Liver (tissue), 9 donors: ENCODE data around the gene C1QTNF1. TPM values are rescaled to one million over a fixed set of nuclear protein-coding genes. Genes with fewer than 3 reads are reported as not detected.

ENCODE experiments used
- DNase-seq: peaks from one replicate; pipeline ENCODE4 v3.0.0-alpha.2; 2017; ENCODE audit warnings: low spot score
- H3K27ac ChIP-seq, 2 donors: one replicate each; pipeline ENCODE4 v1.7.0; 2013; ENCODE audit warnings: inconsistent platforms in 2 of 2, low read length in 2 of 2, control low read depth in 1 of 2, low read depth in 1 of 2, mild to moderate bottlenecking in 1 of 2
- H3K27me3 ChIP-seq, 4 donors: one replicate each; pipeline versions ENCODE4 v1.6.1 to v1.7.0; 2013; ENCODE audit warnings: low read length in 3 of 4, inconsistent platforms in 1 of 4, mild to moderate bottlenecking in 1 of 4, moderate library complexity in 1 of 4; ENCODE audit not compliant: control insufficient read depth in 4 of 4, insufficient read depth in 4 of 4
- H3K36me3 ChIP-seq, 4 donors: one replicate each; pipeline versions ENCODE4 v1.6.1 to v1.7.0; 2013; ENCODE audit warnings: low read length in 3 of 4, mild to moderate bottlenecking in 3 of 4, low read depth in 1 of 4, moderate library complexity in 1 of 4; ENCODE audit not compliant: control insufficient read depth in 4 of 4, insufficient read depth in 3 of 4
- H3K4me1 ChIP-seq, 4 donors: one replicate each; pipeline versions ENCODE4 v1.6.1 to v1.7.0; 2013; ENCODE audit warnings: low read length in 3 of 4, mild to moderate bottlenecking in 3 of 4, moderate library complexity in 1 of 4; ENCODE audit not compliant: control insufficient read depth in 4 of 4, insufficient read depth in 4 of 4
- H3K4me3 ChIP-seq, 3 donors: one replicate each; pipeline versions ENCODE4 v1.6.1 to v1.7.0; 2013; ENCODE audit warnings: low read length in 3 of 3, control low read depth in 1 of 3, low read depth in 1 of 3, mild to moderate bottlenecking in 1 of 3
- H3K9ac ChIP-seq, 2 donors: one replicate each; pipeline ENCODE4 v1.7.0; 2013; ENCODE audit warnings: low read length in 2 of 2, mild to moderate bottlenecking in 2 of 2, moderate library complexity in 2 of 2, control low read depth in 1 of 2, low read depth in 1 of 2
- H3K9me3 ChIP-seq, 4 donors: one replicate each; pipeline versions ENCODE4 v1.6.1 to v1.7.0; 2013; ENCODE audit warnings: low read length in 3 of 4; ENCODE audit not compliant: control insufficient read depth in 4 of 4
- EGR1 ChIP-seq, 2 donors: IDR thresholded peaks; 2 replicates each; pipeline ENCODE4 v1.6.1; 2016 to 2018; ENCODE audit warnings: antibody characterized with exemption in 2 of 2, low read depth in 2 of 2
- FOXA1 ChIP-seq: IDR thresholded peaks from 2 replicates; pipeline ENCODE4 v1.6.1; 2016; ENCODE audit warnings: antibody characterized with exemption
- FOXA2 ChIP-seq: IDR thresholded peaks from 2 replicates; pipeline ENCODE4 v1.6.1; 2016; ENCODE audit warnings: antibody characterized with exemption
- GABPA ChIP-seq, 2 donors: IDR thresholded peaks in 1 of 2; conservative IDR thresholded peaks in 1 of 2; 2 replicates each; pipeline ENCODE4 v1.6.1; 2016; ENCODE audit warnings: antibody characterized with exemption in 2 of 2, mild to moderate bottlenecking in 1 of 2, moderate library complexity in 1 of 2
- JUND ChIP-seq, 2 donors: IDR thresholded peaks; 2 replicates each; pipeline ENCODE4 v1.6.1; 2016; ENCODE audit warnings: antibody characterized with exemption in 2 of 2
- RAD21 ChIP-seq, 2 donors: IDR thresholded peaks; 2 replicates each; pipeline ENCODE4 v1.6.1; 2016; ENCODE audit warnings: antibody characterized with exemption in 2 of 2, mild to moderate bottlenecking in 2 of 2
- RXRA ChIP-seq, 2 donors: IDR thresholded peaks; 2 replicates each; pipeline ENCODE4 v1.6.1; 2017 to 2018; ENCODE audit warnings: antibody characterized with exemption in 2 of 2, mild to moderate bottlenecking in 1 of 2
- SP1 ChIP-seq: IDR thresholded peaks from 2 replicates; pipeline ENCODE4 v1.6.1; 2018; ENCODE audit warnings: antibody characterized with exemption, mild to moderate bottlenecking
- YY1 ChIP-seq: IDR thresholded peaks from 2 replicates; pipeline ENCODE4 v1.6.1; 2016; ENCODE audit warnings: antibody characterized with exemption, mild to moderate bottlenecking
- WGBS: extraction: QIAGEN DNeasy Blood & Tissue Kit; methylation state at CpG from one replicate; pipeline ENCODE4 v1.1.7; 2013; 5-methylcytosine and 5-hydroxymethylcytosine counted together
- polyA plus RNA-seq, 2 donors: library from polyadenylated mRNA; stranded (reverse) in 1 of 2; unstranded in 1 of 2; fragments of 200-250 nt in 1 of 2; fragments of >200 nt in 1 of 2; fragmentation: Nextera tagmentation in 1 of 2; extraction: Ambion mirVana in 1 of 2; gene quantifications; one replicate each; pipeline versions ENCODE4 v1.2.1 to v1.2.3, GENCODE V29; 2013 to 2015
- total RNA-seq, 2 donors: library from RNA; depleted of rRNA; stranded (reverse); fragments of >200 nt; gene quantifications; one replicate each; pipeline ENCODE4 v1.2.3, GENCODE V29; 2014
- TF ChIP-seq, protein P1 (sequence below): IDR thresholded peaks from 2 replicates; pipeline ENCODE4 v1.6.1; 2016; ENCODE audit warnings: antibody characterized with exemption
- TF ChIP-seq, protein P2 (sequence below): IDR thresholded peaks from 2 replicates; pipeline ENCODE4 v1.6.1; 2016; ENCODE audit warnings: antibody characterized with exemption
- TF ChIP-seq, protein P3 (sequence below): IDR thresholded peaks from 2 replicates; pipeline ENCODE4 v1.6.1; 2016; ENCODE audit warnings: antibody characterized with exemption
- TF ChIP-seq, protein P4 (sequence below): IDR thresholded peaks from 2 replicates; pipeline ENCODE4 v1.6.1; 2016; ENCODE audit warnings: antibody characterized with exemption, mild to moderate bottlenecking
- TF ChIP-seq, protein P5 (sequence below): fragments of 150-350 bp; IDR thresholded peaks from 2 replicates; pipeline ENCODE4 v1.5.1; 2017; ENCODE audit warnings: improper control_type of control experiment, low read depth, low read length; ENCODE audit not compliant: missing input control
- donor health status: healthy.
- donor health status: healthy.
- donor health status: healthy.
- donor health status: healthy.
- donor health status: healthy.

The C1QTNF1 gene
- total and polyA plus RNA-seq, 4 donors, result 0.56 to 54.6 (median 16.1) TPM

DNA sequence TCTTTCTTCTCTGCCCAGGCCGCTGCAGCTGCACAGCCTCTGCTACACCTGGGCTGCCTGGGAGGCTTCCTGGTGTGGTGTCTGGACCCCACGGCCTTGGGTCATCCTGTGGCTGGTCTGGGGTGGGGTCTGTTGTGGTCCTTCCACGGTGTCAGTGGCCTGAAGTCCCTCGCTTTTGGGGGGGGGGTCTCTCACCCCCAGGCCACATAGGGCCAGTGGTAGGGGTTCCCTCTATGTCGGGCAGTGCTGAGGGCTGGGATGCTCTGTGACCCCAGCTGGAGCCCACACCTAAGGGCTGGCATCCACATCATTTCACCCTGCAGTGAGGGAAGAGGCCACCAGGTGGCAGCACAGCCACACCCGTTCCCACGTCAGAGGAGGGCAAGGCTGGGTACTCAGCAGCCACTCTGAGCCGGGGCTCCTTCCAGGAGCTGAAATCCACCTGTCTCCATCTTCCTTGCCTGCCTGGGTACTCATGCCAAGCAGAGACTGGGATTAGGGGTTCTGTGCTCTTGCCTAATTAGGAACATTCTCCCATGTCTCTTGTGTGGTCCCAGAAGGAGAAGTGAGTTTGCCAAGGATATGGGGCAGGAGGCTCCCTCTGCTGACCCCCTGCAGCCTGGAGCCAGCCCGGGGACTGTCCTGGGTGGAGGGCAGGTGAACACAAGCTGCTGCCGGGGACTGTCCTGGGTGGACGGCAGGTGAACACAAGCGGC lies 63.6 kb downstream of the C1QTNF1 start:
- WGBS, result 46% methylated on average over 12 of the region's 12 CpGs
- H3K36me3 ChIP-seq, result peaks cover 0 to 35% (median 8%) of the 10 kb centered on the region in 4 donors
- H3K4me1 ChIP-seq, result peaks cover 0 to 3% (median 0%) of the 10 kb centered on the region in 4 donors
- TF ChIP-seq, protein P1, sequence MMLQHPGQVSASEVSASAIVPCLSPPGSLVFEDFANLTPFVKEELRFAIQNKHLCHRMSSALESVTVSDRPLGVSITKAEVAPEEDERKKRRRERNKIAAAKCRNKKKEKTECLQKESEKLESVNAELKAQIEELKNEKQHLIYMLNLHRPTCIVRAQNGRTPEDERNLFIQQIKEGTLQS, result no peak
- TF ChIP-seq, protein P2, sequence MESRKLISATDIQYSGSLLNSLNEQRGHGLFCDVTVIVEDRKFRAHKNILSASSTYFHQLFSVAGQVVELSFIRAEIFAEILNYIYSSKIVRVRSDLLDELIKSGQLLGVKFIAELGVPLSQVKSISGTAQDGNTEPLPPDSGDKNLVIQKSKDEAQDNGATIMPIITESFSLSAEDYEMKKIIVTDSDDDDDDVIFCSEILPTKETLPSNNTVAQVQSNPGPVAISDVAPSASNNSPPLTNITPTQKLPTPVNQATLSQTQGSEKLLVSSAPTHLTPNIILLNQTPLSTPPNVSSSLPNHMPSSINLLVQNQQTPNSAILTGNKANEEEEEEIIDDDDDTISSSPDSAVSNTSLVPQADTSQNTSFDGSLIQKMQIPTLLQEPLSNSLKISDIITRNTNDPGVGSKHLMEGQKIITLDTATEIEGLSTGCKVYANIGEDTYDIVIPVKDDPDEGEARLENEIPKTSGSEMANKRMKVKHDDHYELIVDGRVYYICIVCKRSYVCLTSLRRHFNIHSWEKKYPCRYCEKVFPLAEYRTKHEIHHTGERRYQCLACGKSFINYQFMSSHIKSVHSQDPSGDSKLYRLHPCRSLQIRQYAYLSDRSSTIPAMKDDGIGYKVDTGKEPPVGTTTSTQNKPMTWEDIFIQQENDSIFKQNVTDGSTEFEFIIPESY, result no peak
- TF ChIP-seq YY1, result no peak
- TF ChIP-seq FOXA2, result no peak
- TF ChIP-seq, protein P3, sequence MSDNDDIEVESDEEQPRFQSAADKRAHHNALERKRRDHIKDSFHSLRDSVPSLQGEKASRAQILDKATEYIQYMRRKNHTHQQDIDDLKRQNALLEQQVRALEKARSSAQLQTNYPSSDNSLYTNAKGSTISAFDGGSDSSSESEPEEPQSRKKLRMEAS, result no peak
- TF ChIP-seq RXRA (IDR thresholded peaks at IDR 0.05), result no peak
- TF ChIP-seq, protein P4, sequence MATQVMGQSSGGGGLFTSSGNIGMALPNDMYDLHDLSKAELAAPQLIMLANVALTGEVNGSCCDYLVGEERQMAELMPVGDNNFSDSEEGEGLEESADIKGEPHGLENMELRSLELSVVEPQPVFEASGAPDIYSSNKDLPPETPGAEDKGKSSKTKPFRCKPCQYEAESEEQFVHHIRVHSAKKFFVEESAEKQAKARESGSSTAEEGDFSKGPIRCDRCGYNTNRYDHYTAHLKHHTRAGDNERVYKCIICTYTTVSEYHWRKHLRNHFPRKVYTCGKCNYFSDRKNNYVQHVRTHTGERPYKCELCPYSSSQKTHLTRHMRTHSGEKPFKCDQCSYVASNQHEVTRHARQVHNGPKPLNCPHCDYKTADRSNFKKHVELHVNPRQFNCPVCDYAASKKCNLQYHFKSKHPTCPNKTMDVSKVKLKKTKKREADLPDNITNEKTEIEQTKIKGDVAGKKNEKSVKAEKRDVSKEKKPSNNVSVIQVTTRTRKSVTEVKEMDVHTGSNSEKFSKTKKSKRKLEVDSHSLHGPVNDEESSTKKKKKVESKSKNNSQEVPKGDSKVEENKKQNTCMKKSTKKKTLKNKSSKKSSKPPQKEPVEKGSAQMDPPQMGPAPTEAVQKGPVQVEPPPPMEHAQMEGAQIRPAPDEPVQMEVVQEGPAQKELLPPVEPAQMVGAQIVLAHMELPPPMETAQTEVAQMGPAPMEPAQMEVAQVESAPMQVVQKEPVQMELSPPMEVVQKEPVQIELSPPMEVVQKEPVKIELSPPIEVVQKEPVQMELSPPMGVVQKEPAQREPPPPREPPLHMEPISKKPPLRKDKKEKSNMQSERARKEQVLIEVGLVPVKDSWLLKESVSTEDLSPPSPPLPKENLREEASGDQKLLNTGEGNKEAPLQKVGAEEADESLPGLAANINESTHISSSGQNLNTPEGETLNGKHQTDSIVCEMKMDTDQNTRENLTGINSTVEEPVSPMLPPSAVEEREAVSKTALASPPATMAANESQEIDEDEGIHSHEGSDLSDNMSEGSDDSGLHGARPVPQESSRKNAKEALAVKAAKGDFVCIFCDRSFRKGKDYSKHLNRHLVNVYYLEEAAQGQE, result no peak
- TF ChIP-seq, protein P5, sequence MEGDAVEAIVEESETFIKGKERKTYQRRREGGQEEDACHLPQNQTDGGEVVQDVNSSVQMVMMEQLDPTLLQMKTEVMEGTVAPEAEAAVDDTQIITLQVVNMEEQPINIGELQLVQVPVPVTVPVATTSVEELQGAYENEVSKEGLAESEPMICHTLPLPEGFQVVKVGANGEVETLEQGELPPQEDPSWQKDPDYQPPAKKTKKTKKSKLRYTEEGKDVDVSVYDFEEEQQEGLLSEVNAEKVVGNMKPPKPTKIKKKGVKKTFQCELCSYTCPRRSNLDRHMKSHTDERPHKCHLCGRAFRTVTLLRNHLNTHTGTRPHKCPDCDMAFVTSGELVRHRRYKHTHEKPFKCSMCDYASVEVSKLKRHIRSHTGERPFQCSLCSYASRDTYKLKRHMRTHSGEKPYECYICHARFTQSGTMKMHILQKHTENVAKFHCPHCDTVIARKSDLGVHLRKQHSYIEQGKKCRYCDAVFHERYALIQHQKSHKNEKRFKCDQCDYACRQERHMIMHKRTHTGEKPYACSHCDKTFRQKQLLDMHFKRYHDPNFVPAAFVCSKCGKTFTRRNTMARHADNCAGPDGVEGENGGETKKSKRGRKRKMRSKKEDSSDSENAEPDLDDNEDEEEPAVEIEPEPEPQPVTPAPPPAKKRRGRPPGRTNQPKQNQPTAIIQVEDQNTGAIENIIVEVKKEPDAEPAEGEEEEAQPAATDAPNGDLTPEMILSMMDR, result peak; percentile 90
- no peak for TF ChIP-seq GABPA (IDR thresholded peaks at IDR 0.05 in 1 of 2, conservative IDR thresholded peaks at IDR 0.05 in 1 of 2)
- TF ChIP-seq EGR1 (IDR thresholded peaks at IDR 0.05; ENCODE audit: low read depth in 2 of 2), result no peak
- TF ChIP-seq FOXA1, result no peak
- TF ChIP-seq JUND (IDR thresholded peaks at IDR 0.05), result no peak
- peak; percentile 79 to 86 for TF ChIP-seq RAD21 (IDR thresholded peaks at IDR 0.05)
- no peak for TF ChIP-seq SP1
- DNase-seq, result peak; percentile 85
- no peak overlapping the region for H3K4me3 ChIP-seq
- H3K27ac ChIP-seq, result no peak overlapping the region
- H3K9me3 ChIP-seq, result no peaks in the 10 kb centered on the region
- no peaks in the 10 kb centered on the region for H3K27me3 ChIP-seq
- no peak overlapping the region for H3K9ac ChIP-seq
